Measurements from ENCODE around the gene FCHSD1.
A peak's percentile ranks its signal among the peaks of the same experiment; 100 is the strongest.

FCHSD1 gene

DNA sequence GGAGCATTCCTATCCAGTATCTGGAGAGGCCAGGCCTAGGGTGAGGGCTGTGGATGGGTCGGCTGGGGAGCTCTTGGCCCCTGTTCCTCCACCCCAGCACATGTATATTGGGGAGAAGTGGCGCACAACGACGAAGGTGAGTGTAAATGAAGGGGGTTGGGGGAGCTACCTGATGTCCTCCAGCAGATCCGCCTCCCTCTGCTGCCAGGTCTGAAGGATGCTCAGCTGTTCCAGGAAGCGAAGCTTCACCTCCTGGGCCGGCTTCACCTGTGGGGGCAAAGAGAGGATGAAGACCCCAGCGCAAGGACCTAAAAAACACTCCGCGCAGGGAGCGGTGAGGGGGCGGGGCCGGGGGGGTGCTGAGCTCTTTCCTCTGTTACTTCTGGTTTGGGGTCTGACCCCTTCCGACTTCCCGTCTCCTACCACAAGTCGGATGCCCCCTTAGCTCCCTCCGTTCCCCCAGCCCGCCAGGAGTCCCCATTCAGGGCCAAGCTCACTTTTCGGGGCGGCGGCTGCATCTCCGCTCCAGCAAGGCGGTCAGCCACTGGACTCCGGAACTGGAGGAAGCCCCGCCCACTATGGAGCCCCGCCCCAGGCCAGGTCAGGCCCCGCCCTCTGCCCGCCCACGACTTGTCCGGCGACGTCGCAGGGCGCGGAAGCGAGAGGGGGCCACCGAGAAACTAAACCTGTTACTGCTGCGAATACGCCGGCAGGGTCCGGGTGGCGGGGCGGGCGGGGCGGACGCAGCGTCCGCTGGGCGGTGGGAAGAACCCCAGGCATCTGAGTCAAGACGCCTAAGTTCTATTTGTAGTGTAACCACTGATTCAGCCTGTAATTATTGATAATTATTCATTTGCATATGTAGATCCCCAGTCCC is at the start of gene FCHSD1:
FCHSD1 (minus strand) TSS at position 568 of the 877 bp plus-strand sequence; CDS start at position 518, 50 bp downstream.
- DNase-seq = peak; percentile 83

DNA sequence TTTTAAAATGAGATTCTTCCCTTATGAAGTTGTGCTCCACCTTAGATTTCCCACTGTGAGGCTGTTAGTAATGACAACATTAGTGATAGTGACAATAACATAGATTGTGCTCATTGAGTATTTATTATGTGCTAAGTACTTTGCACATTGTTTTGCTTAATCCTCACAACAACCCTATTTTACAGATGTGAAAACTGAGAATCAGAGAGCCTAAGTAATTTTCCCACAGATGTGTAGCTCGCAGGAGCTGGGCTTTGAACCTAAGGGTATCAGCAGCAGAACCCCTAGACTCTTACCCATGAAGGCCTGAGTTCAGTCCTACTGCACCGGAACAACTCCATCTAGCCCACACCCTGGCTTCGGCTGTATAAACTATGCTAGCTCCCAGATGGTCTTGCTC is 46.4 kb upstream of the FCHSD1 start:
- no peak for DNase-seq

DNA sequence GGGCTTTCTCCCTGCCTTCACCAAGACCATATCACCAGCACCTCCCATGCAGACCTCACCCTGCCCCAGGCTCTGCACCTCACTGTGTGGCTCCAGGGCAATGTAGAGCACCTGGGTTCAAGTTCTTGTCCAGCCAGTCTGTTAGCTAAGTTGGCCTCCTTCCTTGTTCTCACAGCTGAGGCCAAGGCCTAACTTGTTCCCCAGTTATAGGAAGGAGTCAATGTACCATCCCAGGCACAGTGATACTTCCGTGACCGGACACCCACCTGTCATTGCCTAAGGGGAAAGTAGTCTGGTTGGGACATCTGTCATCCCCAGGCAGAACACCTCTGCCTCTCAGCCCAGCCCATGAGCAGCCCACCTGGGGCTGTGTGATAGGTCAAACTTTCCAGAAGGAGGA is 45.2 kb upstream of the FCHSD1 start:
- DNase-seq = no peak

DNA sequence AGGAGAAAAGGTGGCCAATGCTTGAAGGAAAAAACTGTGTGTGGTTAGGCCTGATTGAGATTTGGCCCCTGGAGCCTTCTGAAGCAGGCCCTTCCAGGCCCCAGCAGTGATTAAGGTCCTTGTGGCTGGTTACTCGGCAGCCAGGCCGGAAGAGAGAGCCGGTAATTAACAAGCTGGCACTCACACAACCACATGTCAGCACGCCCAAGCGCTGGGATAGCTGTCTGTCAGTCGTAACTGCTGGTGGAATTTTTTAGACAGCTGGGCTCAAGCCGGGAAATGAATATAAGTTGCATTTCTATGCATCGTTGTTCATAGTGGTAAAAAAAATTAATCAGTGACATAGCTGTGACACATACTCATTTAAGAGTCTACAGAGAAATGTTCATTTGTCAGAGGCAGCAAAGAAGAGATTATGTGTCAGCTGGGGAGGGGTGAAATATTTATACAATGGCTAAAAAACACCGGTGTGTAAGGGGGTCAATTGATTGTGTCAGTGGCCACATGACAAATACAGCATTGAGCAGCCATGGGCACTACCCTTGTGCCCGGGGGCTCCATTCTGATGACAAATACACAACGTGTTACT is 44.5 kb upstream of the FCHSD1 start:
- no peak for DNase-seq

DNA sequence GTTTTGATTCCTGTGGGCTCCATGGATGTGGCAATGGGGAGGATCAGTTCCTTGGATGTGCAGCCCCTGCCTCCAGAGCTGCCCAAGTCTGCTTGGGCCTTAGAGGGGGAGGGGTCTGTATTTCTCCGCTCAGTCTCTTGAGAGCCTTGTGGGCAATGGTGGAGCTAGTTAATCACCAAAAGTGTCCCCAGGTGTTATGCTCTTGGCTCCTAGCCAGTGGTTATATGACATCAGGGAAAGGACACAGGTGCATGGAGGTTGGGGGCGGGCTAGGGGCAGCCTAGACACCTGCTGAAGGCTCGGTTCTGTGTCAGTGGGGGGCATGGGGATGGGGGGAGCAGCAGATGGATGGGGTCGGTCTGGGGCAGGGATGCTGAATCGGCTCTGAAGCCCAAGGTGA is 43.3 kb upstream of the FCHSD1 start:
- DNase-seq = no peak

DNA sequence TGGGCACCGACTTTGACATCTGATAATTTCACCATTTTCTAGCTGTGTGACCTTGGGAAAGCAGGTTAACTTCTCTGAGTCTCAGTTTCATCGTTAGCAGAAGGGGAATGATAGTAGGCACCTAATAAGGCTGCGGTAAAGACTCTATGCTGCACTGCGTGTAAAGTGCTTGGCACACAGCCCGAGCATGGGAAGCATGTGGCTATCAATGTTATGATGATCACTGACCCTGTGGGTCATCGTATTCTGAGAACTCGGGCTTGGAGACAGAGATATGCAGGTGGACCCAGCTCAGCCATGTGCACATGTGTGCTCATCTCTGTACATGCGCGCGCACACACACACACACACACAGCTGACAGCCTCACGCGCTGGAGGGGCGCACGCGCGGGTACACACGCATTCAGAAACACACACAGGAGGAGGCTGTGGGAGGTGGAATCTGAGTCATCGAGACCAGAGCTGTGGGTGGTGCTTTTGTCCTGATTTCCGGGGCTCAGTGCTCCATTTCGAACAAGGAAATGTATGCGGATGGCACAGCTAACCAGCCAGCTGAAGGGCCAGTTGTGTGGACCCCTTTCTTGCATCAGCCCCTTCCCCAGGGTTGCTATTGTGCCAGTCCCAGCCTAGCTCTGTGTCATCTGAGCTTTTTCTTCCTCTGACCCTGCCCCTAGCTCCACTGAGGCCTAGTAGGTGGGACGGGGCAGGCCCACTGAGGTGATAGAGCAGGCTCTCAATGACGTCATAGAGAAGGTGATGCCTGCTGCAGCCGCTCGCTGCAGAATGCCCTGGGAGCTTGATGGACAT is 41.9 kb upstream of the FCHSD1 start:
- DNase-seq = peak; percentile 44

DNA sequence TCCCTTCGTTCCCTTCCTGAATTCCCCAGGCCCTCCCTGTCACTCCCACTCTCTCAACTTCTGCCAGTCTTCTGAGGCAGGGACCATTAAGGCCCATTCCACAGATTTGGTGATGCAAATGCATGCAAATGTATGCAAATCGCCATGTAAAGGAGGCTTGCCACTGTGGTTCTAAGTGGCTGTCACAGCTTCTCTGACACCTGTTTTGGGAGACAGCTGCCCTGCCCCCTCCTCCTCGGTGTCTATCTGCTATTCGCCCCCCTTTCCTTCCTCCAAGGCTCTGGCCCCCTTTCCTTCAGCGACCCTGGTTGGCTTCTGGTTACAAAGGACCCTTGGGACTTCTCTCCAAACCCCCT is 41.3 kb upstream of the FCHSD1 start:
- DNase-seq = no peak

DNA sequence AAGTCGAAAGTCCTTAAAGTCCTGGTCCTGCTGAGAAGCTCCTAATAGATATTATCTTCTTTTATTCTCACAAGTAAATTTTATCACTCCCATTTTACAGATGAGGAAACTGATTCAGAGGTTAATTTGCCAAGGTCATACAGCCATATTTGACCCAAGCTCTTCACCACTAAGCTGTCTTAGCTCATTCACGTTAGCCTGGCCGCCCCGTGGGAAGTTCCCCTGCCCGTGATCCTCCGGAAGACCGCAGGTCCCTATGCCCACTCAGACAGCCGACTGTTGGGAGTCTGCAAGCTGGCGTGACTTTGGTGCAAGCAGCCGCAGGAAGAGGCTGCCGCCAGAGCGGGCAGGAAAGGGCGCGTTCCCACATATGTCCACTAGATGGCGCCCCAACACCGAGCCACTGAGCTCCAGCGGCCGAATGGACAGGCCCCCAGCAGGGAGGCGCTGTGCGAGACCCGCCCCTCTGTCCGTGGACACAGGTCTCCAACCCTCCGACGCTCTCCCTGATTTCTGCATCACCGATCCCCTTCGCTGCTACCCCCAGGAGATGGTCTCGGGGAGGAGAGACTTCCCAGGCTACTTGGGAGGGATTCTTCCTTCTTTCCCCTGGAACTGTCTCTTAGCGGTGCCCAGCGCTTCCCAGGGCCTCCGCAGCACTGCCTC is 40.8 kb upstream of the FCHSD1 start:
- DNase-seq = peak; percentile 80

DNA sequence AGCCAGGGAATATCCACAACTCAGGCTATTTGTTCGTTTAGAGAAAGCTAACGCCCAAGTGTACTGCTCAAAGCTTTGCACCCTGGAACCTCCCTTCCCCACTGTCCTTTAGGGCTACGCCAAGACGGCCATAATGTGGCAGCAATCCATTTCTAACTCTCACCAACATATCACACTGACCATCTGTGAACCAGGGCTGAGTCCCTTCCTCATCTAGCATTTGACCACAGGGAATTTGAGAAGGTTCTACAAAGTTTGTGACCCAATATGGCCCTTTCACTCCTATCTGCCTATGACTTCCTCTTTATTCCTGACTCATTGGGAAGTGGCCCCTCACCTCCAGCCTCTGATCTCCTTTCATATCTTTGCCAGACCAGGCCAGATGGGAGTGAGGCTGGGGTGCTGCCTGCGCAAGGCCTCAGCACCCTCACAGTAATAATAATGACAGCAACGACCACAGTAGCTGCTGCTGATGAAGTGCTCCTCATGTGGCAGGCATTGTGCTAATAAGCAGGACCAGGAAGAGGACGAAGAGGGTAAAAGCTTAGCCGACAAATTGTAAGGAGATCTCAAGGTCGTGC is 40.2 kb upstream of the FCHSD1 start:
- no peak for DNase-seq

DNA sequence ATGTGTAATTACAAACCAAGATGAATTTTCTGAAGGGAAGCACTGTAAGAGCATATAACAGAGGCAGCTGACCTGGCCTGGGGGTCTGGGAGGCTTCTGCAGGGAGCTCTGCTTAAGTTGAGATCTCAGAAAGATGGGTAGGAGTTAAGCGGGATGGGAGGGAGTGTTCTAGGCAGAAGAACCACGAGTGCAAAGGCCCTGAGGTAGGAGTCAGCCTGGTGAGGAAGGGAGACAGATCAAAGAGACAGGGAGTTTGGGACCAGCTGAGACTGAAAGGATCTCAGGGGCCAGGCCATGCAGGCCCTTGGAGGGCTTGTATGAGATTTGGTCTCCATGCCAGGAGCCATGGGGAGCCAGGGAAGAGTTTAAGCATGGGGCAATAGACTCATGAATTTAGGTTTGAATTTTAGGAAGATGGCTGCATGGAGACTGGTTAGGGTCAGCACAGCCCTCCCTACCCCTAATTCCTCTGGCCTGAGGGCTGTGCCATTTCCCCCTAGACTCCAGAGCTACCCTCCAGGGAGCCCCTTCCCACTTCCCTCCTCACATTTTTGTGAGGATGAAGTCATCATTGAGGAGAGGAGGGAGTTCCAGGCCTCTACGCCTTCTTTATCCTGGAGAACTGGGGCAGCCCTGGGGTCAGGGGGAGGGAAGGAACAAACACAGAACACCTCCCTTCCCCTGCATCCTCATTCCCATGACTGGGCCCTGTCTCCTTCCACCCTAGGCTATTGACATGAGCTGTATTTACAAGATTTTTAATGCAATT is 35.6 kb upstream of the FCHSD1 start:
- no peak for DNase-seq

DNA sequence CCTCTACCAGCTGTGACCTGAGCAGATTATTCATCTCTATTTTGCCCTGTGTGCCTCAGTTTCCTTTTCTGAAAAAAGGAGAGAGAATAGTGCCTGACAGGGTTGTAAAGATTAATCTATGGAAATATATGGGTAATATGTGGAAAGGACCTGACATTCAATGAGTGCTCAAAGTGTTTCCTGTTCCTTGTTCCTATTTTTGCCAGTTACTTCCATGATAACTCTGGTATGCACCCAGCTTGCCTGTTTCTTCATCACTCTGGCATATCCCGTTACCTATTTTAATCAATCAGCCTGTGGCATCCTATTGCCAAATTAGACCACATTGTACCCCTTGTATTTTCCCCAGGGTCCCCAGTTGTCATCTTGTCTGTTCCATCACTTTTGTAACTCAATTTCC is 34.4 kb upstream of the FCHSD1 start:
- no peak for DNase-seq

DNA sequence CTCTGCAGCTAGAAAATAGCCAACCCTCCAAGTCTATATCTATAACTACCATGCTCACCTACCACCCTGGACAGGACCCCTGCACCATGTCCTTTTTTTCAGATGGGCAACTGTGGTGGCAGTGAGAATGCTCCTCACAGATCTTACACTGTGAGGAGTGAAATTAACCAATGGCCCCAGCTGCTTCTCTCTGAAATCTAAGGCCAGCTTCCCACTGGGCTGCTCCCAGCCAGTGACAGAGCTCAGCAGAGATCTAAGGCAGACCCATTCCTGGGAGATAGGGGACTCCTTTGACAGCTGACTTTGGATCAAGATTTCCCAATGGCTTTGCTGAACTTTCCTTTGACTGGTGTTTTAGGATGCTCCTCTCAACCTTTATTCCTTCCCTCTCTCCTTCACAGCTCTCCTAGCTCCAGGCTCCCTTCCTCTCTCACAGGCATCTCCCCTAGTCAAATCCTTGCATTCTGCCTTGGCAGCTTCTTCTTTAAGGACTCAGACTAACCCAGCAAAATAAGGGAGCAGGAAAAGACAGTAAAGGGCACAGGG is 32.5 kb upstream of the FCHSD1 start:
- DNase-seq = no peak

DNA sequence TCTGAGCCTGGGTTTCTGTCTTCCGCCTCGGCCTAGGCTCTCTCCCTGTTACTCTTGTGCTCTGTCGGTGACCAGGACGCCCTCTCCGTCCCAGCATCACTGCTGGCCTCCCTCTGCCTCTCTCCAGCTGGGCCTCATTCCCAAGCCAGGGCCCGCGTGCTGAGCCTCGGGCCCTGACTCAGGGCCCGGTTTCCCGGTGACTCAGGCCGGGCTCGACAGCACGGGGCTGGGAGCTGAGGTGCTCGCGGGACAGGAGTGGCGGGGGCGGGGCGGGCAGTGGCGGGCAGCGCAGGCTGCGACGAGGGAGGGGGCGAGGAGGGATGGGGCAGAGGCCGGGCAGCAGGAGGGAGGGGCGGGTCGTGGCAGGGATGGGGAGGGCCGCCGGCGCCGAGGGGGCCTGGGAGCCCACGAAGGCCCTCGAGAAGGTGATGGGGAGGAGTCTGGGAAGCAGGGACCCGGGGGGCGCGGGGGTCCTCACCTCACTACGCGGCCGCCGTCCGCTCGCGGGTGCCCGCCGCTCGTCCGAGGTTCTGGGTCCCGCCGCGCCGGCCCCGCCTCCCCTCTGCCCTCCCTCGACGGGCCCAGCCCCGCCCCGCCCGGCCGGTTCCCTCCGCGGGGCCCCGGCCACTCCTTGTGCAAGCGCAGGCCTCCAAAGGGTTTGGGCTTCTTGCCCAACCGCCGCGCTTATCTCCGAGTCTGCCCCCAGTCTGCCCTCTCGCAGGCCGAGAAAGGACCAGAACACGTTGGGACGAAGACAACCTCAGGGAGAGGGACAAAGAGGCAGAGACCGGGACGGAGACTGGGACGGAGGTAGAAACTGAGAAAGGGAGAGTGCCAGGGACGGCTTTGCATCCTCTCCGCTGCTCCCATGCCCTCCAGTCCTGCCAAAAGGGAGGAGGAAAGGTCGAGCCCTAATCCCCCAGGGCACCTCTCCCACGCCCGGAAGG is 30.8 kb upstream of the FCHSD1 start, which contains the start of gene ARAP3:
ARAP3 (minus strand) TSS at position 536 of the 947 bp plus-strand sequence. CDS start 1,744 bp downstream, outside the sequence.
- DNase-seq = peak; percentile 44

DNA sequence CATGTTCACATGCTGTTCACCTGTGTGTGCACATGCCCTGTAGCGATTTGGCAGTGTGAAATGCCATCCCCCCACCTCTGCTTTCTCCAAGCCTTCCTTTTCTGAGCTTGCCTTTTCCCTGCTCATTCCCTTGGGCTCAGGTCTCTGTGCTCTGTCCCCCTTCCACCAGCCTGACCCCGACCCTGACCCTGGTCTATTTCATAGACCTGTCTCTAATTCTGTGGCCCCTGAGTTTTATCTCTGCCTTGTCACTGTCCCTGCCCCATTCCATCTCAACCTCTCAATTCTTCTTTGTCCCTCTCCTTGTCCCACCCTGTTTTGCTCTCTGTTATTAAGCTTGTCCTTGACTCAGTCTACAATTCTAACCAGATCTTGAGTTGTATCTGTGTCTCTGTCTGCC is 30.1 kb upstream of the FCHSD1 start:
- DNase-seq = no peak

DNA sequence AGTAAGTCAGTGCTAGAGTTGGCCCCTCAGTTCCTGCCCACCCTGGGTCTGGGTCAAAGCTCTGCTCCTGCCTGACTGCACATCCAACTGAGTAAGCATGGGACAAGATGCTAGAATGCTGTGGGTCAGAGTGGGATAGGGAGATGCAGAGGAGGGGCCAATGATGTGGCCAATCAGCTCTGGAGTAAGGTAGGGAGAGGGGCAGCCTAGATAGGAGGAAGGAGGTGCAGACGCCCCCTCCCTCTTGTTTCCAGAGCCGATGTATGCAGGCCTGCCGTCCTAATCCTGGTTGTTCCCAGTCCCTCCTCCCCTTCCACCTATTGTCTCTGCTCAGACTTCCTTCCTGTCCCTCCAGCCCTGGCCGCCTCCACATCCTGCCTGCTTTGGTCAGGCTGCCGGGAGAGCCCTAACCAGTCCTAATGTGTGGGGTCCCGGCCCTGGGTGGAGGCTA is 29.6 kb upstream of the FCHSD1 start:
- no peak for DNase-seq

DNA sequence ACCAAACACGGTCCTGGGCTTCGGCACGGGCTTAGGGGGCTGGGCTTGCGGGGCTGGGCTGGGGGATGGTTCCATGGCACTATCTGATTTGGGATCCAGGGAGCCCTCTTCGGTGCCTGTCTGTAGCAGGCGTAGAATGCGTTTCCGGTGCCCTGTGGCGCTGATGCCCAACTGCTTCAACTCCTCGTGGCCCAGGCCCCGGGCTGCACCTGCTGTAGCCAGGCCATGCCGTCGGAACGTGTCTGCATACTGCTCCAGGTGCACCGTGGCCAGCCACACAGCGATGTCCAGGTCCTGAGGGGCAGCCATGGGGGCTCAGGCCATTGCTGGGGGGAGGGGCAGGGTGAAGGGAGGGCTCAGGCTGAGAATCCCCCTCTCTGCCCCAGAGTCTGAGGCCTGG is 29.0 kb upstream of the FCHSD1 start:
- no peak for DNase-seq

DNA sequence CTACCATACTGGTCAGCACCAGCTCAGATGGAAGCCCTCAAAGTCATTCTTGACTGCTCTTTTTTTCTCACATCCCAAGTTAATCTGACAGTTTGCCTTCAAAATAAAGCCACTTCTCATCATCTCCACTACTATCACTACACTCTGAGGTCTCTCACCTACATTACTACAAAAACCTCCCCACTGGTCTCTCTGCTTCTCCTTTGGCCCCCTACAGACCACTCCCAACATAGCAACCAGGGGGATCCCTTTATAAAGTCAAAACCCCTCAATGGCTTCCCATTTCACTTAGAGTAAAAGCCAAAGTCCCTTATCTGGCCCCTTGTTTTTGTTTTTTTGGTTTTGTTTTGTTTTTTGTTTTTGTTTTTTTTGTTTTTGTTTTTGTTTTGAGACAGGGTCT is 26.2 kb upstream of the FCHSD1 start:
- no peak for DNase-seq

DNA sequence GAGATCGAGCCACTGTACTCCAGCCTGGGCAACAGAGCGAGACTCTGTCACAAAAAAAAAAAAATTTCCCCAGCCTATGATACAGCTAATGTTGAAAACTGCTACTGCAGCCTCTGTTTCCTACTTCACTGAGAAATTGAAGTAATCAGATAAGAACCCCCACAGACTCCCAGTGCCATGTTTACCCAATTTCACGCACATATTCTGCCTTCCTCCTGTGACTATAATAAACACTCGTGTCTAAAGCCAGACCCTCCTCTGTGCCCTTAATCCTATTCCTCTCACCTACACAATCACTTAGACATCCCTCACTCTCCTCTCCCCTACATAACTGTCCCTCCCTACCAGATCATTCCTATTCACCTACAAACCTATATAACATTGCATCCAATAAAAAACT is 24.5 kb upstream of the FCHSD1 start:
- DNase-seq = no peak

DNA sequence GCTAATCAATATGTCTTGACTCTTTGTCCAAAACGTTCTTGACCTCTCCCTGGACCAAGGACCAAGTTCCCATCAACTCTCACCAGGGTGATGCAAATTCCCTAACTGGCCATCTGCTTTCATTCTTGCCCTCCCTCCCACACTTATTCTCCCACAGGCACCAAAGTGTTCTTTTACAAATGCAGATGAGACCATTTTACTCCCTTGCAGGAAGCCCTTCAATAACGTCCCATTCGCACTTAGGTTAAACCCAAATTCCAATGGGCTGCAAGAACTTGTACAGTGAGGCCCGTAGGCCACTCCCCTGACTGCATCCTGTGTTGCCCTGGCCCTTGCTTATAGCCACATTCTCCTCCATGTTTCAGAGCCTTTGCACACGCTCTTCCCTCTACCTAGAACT is 23.5 kb upstream of the FCHSD1 start:
- no peak for DNase-seq

All from CD4-positive, alpha-beta T cell treated with Interferon gamma for 1 hour (primary cell).